Measurements from ENCODE around the gene PTPRG. TPM values are rescaled to one million over a fixed set of nuclear protein-coding genes. Genes with fewer than 3 reads are reported as not detected.
A peak's percentile ranks its signal among the peaks of the same experiment; 100 is the strongest.

The PTPRG gene
- total and polyA plus RNA-seq, 2 donors (not counting 1 experiment from before 2014, with no cell fraction given) = 67.0 to 97.9 TPM

DNA sequence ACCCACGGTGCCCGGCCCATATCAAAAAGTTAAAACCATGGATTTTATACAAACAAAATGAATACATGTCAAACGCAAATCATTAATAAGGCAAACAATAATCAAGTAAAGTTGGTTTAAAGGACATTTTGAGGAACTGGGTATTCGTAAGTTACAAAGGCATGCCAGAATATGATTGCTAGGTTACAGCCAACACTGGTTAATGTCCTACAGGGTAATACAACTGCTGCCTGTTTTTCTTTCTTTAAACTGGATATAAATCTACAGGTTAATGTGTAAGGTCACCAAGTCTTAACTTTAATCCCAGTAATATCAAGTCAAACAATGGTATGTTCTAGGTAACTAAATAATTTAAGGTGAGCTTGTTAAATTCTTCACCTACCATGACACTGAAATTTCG, 166.1 kb downstream of the PTPRG start:
- Histone ChIP-seq H4K20me1 (ENCODE audit: control insufficient read depth, extremely low read depth, insufficient read depth, low read length) (no peaks in the 10 kb centered on the region), H3K4me1 (ENCODE audit: control insufficient read depth, extremely low read depth, insufficient read depth, low read length) (peaks cover 3% of the 10 kb centered on the region), H3K79me2 (ENCODE audit: control insufficient read depth, insufficient read depth, low read length) (peaks cover 5% of the 10 kb centered on the region), H3K9ac (ENCODE audit: insufficient read depth, low read length) (no peak overlapping the region), H3K4me3 (replicated peaks in 1 of 4; ENCODE audit: control extremely low read depth in 1 of 4, insufficient read depth in 1 of 4, low read depth in 3 of 4, low read length in 4 of 4) (no peak overlapping the region), H3K27me3 (ENCODE audit: control insufficient read depth, insufficient read depth, low read length) (no peaks in the 10 kb centered on the region), H2AFZ (ENCODE audit: low read length) (no peak overlapping the region), H3K36me3 (ENCODE audit: control insufficient read depth, insufficient read depth, low read length) (no peaks in the 10 kb centered on the region), H3K4me2 (ENCODE audit: extremely low read depth, insufficient read depth, low read length) (no peak overlapping the region), H3K9me3 (ENCODE audit: control insufficient read depth, insufficient read depth, low read depth, low read length) (no peaks in the 10 kb centered on the region), H3K27ac (ENCODE audit: insufficient read depth, low read length) (no peak overlapping the region)
- TF ChIP-seq CTCF (conservative IDR thresholded peaks at IDR 0.05 in 1 of 2, IDR thresholded peaks at IDR 0.05 in 1 of 2; ENCODE audit: low read depth in 1 of 2, low read length in 2 of 2) (no peak), EZH2 (IDR thresholded peaks at IDR 0.05; ENCODE audit: low read length, missing control alignments) (no peak)
- no peak for DNase-seq (ENCODE audit: low read depth in 2 of 2)

- DNase-seq (ENCODE audit: low read depth in 2 of 2) = no peak
These were observed 167.8 kb downstream of the PTPRG start for GRCh38 chr3:61729038-61729634.

GRCh38 chr3:61730056-61730455, 168.7 kb downstream of the PTPRG start:
- H3K9me3 ChIP-seq (ENCODE audit: control insufficient read depth, insufficient read depth, low read depth, low read length) = no peaks in the 10 kb centered on the region
- H2AFZ ChIP-seq (ENCODE audit: low read length) = no peak overlapping the region
- H3K4me2 ChIP-seq (ENCODE audit: extremely low read depth, insufficient read depth, low read length) = peak overlapping the region; percentile 13
- peaks cover 4% of the 10 kb centered on the region for H3K4me1 ChIP-seq (ENCODE audit: control insufficient read depth, extremely low read depth, insufficient read depth, low read length)
- H3K9ac ChIP-seq (ENCODE audit: insufficient read depth, low read length) = no peak overlapping the region
- TF ChIP-seq EZH2 (IDR thresholded peaks at IDR 0.05; ENCODE audit: low read length, missing control alignments) = no peak
- TF ChIP-seq CTCF (conservative IDR thresholded peaks at IDR 0.05 in 1 of 2, IDR thresholded peaks at IDR 0.05 in 1 of 2; ENCODE audit: low read depth in 1 of 2, low read length in 2 of 2) = no peak
- no peaks in the 10 kb centered on the region for H3K36me3 ChIP-seq (ENCODE audit: control insufficient read depth, insufficient read depth, low read length)
- H3K27ac ChIP-seq (ENCODE audit: insufficient read depth, low read length) = no peak overlapping the region
- H3K79me2 ChIP-seq (ENCODE audit: control insufficient read depth, insufficient read depth, low read length) = peaks cover 5% of the 10 kb centered on the region
- H4K20me1 ChIP-seq (ENCODE audit: control insufficient read depth, extremely low read depth, insufficient read depth, low read length) = no peaks in the 10 kb centered on the region
- H3K27me3 ChIP-seq (ENCODE audit: control insufficient read depth, insufficient read depth, low read length) = no peaks in the 10 kb centered on the region
- no peak overlapping the region for H3K4me3 ChIP-seq (replicated peaks in 1 of 4; ENCODE audit: control extremely low read depth in 1 of 4, insufficient read depth in 1 of 4, low read depth in 3 of 4, low read length in 4 of 4)
- no peak for DNase-seq (ENCODE audit: low read depth in 2 of 2)

More at GRCh38 chr3:61729038-61729634, 167.8 kb downstream of the PTPRG start:
- TF ChIP-seq CTCF (conservative IDR thresholded peaks at IDR 0.05 in 1 of 2, IDR thresholded peaks at IDR 0.05 in 1 of 2; ENCODE audit: low read depth in 1 of 2, low read length in 2 of 2) = no peak
- no peak for TF ChIP-seq EZH2 (IDR thresholded peaks at IDR 0.05; ENCODE audit: low read length, missing control alignments)
- Histone ChIP-seq H3K4me2 (ENCODE audit: extremely low read depth, insufficient read depth, low read length) (no peak overlapping the region), H3K9me3 (ENCODE audit: control insufficient read depth, insufficient read depth, low read depth, low read length) (no peaks in the 10 kb centered on the region), H3K27me3 (ENCODE audit: control insufficient read depth, insufficient read depth, low read length) (no peaks in the 10 kb centered on the region), H3K9ac (ENCODE audit: insufficient read depth, low read length) (no peak overlapping the region), H3K4me1 (ENCODE audit: control insufficient read depth, extremely low read depth, insufficient read depth, low read length) (peaks cover 4% of the 10 kb centered on the region), H4K20me1 (ENCODE audit: control insufficient read depth, extremely low read depth, insufficient read depth, low read length) (no peaks in the 10 kb centered on the region), H3K79me2 (ENCODE audit: control insufficient read depth, insufficient read depth, low read length) (peaks cover 5% of the 10 kb centered on the region), H3K27ac (ENCODE audit: insufficient read depth, low read length) (no peak overlapping the region), H3K4me3 (replicated peaks in 1 of 4; ENCODE audit: control extremely low read depth in 1 of 4, insufficient read depth in 1 of 4, low read depth in 3 of 4, low read length in 4 of 4) (no peak overlapping the region), H3K36me3 (ENCODE audit: control insufficient read depth, insufficient read depth, low read length) (no peaks in the 10 kb centered on the region), H2AFZ (ENCODE audit: low read length) (no peak overlapping the region)
